GM19240 (cell line): ENCODE data around the gene ADORA3.

Experiments used
- DNase-seq: peaks from one replicate; pipeline ENCODE4 v3.0.0; 2011; ENCODE audit warnings: low spot score; ENCODE audit not compliant: insufficient read length

ADORA3 gene

GRCh38 chr1:111507411-111508201 is 4.2 kb upstream of the ADORA3 start:
- peak; percentile 43 for DNase-seq

- no peak for DNase-seq
Observed at GRCh38 chr1:111506561-111506960, 3.1 kb upstream of the ADORA3 start.

DNA sequence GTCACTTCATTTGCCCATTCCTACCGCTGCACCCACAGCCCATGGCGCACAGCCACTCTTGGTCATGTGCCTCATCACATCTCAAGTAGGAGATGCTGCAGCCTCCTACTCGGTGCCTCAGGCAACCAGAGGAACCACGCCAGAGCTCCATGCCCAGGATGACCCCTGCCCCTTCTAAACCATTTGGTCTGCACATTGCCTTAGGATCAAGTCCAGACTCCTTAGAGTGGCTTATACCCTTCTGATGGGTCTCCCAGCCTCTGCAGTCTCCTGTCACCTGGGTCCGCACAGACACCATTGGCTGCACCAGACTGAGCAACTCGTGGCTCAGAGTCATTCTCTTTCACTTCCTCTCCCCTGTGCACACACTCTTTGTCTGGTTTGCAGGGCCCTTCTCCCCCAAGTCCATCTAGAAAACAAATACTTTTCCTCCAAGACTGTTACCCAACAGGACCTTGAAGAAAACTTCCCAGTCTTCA is 2.2 kb upstream of the ADORA3 start:
- no peak for DNase-seq

- no peak for DNase-seq
Observed at GRCh38 chr1:111504097-111504496, 664 bp upstream of the ADORA3 start.

DNA sequence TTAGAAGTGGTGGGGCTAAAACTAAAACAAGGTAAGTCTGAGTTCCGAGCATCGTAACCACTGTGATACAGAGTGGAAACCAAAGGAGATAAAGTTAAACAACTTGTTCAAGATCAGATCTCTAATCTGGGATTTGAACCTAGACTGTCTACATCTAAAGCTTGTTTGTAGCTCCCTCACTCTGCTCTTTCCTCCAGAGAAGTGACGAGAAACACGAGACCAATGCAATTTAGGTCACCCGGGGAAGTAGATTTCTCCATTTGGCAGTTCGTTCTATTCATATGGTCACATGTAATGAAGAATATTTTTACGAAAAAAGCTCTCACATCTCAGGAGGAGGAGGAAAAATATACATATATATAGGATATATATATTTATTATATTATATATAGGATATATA is 1.8 kb downstream of the ADORA3 start:
- DNase-seq: no peak

- no peak for DNase-seq
Observed at GRCh38 chr1:111499026-111499785, 4.2 kb downstream of the ADORA3 start.

- no peak for DNase-seq
Observed at GRCh38 chr1:111497592-111497991, 5.8 kb downstream of the ADORA3 start.

GRCh38 chr1:111496398-111496797 is 7.0 kb downstream of the ADORA3 start:
- DNase-seq: no peak

GRCh38 chr1:111491070-111491469 is 12.4 kb downstream of the ADORA3 start:
- no peak for DNase-seq

GRCh38 chr1:111490220-111490619 is 13.2 kb downstream of the ADORA3 start:
- no peak for DNase-seq

DNA sequence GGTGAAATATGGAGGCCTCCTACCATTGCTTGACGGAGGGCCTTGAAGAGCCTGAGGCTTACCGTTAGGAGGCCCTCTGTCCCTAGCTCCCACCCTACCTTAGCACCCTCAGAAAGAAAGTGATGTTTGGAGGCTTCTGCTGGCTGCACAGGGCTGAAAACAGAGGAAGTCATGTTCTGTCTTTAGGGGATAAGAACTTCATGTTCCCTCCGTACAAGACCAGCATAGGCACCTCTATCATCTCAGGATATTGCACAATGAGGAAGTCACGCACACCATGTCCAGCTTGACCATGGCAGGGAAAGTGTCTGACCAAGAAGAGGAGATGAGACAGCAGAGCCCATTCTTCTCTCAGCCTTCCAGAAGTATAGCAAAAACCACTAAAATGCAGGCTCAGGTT is 13.8 kb downstream of the ADORA3 start:
- DNase-seq: no peak

GRCh38 chr1:111488669-111489068 is 14.8 kb downstream of the ADORA3 start:
- DNase-seq: no peak

DNA sequence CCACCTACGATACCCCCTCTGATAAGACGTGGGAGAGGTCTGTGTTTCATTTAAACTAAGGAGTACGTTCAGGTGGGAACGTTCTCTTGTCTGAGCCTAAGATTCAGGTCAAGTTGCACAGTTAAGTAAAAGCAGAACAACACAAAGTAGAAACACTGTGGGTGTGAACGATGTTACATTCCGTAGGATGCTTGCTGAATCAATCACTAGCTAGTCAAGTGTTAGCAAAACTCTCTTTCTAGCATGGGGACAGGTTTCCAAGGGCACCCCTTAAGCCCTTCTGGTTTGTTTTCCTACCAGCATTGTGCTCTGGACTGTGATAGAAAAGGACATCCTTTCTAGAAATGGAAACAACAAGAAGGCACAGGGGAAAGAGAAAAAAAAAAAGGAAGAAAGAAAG is 16.3 kb downstream of the ADORA3 start:
- DNase-seq: no peak

DNA sequence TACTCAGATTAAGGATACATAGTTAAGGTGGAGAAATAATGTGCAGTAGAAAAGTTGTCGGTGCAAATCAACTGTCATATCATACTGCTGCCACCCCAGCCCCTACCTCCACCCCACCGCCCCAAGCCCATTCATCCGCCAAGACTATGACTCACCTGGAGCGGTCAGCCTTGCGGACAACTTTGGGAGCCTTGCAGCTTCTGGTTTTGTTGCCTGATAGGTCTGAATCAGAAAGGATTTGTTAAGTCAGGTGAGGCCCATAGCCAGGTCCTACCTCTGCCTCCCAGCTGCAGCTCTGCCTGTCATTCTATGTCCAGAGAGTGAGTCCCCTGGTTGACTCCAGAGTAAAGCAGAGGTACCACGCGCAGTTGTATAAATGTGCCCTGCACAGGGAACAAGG is 17.0 kb downstream of the ADORA3 start:
- DNase-seq: no peak

DNA sequence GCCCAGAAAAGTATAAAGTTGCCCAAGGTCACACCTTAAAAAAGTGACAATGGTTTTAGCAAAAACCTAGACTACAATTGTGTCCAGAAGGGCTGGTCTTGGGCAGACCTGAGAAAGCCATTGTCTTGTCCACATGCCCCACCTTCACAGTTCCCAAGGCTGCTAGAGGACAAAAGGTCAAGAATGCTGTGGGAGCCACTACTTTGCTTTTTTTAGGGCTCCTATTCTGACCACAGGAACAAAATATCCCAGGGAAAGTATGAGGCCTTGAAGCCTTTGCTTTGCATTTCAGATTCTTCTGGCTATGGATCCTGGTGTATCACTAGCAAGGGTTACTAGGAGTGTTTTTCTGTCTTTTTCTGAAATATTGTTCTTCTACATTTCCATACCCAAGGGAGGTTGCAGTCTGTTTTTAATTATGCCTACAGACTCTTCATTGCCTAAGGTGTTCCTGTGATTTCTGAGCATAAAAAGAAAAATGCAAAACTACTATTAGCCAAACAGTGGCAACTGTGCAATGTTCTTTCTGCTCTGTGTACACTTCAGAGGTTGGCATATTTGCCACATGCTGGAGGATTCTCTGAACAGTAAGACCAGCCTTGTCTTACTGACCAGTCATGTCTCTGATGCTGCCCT is 18.9 kb downstream of the ADORA3 start:
- DNase-seq: no peak

- DNase-seq: no peak
Observed at GRCh38 chr1:111483876-111484275, 19.6 kb downstream of the ADORA3 start.

DNA sequence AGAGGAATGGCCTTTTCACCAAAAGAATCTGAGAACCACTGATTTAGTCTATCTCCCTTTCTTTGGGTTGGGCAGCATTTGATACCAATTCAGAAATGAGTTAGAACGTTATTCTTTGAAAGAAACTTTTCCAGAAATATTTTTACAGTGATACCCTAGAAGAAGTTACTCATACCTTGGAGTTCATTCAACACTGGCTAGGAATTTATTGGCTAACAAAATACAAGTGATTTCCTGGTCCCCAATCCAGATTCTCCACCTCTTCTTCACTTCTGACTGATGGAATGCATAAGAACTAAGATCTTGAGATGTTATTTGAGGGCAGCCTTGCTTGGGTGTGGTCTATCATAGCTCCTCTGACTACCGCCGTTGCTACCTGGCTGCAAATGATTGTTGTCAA is 20.3 kb downstream of the ADORA3 start:
- no peak for DNase-seq

GRCh38 chr1:111481387-111482221 is 21.8 kb downstream of the ADORA3 start:
- DNase-seq: peak; percentile 63

DNA sequence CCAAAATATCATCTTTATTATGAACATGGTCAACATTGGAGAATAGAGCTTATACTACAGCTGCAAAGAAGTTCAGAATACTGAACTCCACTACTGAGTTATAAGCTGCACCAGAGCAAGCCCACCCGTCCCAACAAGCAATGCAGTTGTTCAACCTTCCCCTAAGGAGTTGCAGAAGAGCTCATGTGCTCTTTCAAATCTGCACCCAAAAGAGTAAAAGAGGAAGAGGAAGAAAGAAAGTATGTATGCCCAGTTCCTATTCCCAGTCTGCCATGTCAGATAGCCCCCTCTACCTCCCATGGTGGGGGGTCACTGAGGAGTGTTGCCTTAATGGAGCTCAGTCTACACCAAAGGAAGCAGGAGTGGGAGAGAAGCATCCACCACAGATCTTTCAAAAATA is 22.8 kb downstream of the ADORA3 start:
- DNase-seq: no peak

DNA sequence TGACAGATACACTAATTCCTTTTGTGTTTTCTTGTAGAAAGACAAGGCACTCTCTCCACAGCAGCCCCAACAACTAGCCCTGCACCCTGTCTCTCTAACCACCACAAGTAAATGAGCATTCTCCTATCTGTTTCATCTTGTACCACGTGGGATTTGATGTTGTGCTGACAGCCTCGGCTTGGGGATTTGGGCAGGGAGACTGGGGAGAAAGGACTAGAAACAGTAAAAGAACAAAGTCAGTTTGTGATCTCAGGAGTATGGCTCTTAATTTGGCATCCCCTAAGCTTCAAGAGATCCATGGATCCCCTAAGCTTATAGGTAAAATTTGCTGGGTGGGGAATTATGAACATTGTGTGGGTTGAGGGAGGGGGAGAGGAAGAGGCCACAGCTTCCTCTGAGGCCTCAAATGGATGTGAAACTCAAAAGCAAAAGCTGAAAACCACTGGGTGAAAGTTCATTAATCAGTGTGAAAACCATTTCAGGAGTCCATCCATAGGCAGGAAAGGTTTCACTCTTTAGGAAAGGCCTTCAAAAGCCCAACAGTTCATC is 26.6 kb downstream of the ADORA3 start:
- DNase-seq: no peak

GRCh38 chr1:111476214-111476613 is 27.2 kb downstream of the ADORA3 start:
- no peak for DNase-seq
